GM18867 (cell line): ENCODE results near the gene LCA5L.

Experiments
- ATAC-seq: cut with Tn5 transposase; IDR thresholded peaks from one replicate; pipeline ENCODE4 v1.9.1; 2021; ENCODE audit warnings: mild to moderate bottlenecking, moderate library complexity; ENCODE audit not compliant: unreplicated experiment

LCA5L gene

GRCh38 chr21:39359382-39359781, 86.2 kb downstream of the LCA5L start:
- ATAC-seq = no peak
